HG03135 (cell line): ENCODE results near the gene DUSP18.
"Not testable (repeated sequence)": the region's sequence is repeated elsewhere in the genome, so short reads cannot be mapped to it uniquely, and the experiment has no call there.

Source experiments
- ATAC-seq: cut with Tn5 transposase; IDR thresholded peaks from one replicate; pipeline ENCODE4 v1.9.1; 2021; ENCODE audit warnings: mild to moderate bottlenecking, moderate library complexity; ENCODE audit not compliant: unreplicated experiment

Gene DUSP18

GRCh38 chr22:30667494-30668385 lies at the start of gene DUSP18:
Gene DUSP18, minus strand, starts transcription at chr22:30667875. Its CDS starts 3,872 bp downstream, at chr22:30664003.
- peak; percentile 89 for ATAC-seq

DNA sequence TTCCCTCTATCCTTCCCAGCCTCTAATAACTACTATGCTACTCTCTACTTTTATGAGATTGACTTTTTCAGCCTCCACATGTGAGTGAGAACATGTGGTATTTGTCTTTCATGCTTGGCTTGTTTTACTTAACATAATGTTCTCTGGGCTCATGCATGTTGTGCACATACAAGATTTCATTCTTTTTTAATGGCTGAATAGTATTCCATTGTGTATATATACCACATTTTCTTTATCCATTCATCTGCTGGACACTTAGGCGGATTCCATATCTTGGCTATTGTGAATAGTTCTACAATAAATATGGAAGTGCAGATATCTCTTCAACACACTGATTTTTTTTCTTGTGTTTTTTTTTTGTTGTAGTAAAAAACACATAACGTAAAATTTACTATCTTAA lies 46.4 kb upstream of the DUSP18 start:
- no peak for ATAC-seq

- no peak for ATAC-seq
These were observed 44.4 kb upstream of the DUSP18 start for GRCh38 chr22:30712094-30712493.

DNA sequence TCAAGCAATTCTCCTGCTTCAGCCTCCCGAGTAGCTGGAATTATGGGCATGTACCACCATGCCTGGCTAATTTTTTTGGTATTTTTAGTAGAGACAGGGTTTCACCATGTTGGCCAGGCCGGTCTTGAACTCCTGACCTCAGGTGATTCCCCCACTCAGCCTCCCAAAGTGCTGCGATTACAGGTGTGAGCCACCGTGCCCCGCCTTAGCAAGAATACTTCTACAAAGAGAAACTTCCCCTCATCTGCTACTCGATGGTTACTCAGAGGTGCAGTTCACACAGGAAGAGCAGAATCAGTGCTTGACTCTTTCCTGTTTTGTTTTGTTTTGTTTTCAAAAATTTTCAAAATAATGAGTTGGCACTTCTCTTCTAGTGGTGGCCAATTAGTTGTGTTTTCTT lies 42.3 kb upstream of the DUSP18 start:
- ATAC-seq = not testable (repeated sequence)

GRCh38 chr22:30705710-30706651 lies 38.3 kb upstream of the DUSP18 start:
- ATAC-seq = no peak

- ATAC-seq = no peak
These were observed 37.3 kb upstream of the DUSP18 start for GRCh38 chr22:30704978-30705377.

DNA sequence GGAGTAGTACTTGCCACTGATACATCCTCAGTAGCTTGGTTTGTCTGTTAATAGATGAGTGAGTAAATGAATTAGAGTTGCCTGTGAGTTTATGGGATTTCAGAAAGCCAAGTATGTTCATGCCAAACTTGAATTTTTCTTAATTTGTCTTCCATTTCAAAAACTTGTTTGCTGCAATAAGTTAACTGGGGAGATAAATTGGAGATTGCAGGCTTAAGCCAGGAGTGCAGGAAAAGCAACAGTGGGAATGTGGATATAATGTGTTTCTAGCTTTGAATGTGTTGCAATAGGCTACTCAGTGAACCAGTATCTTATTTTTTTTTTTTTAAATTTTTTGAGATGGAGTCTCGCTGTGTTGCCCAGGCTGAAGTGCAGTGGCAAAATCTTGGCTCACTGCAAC lies 35.2 kb upstream of the DUSP18 start:
- ATAC-seq = no peak

GRCh38 chr22:30701872-30702271 lies 34.2 kb upstream of the DUSP18 start:
- no peak for ATAC-seq

GRCh38 chr22:30697975-30698374 lies 30.3 kb upstream of the DUSP18 start:
- ATAC-seq = no peak

DNA sequence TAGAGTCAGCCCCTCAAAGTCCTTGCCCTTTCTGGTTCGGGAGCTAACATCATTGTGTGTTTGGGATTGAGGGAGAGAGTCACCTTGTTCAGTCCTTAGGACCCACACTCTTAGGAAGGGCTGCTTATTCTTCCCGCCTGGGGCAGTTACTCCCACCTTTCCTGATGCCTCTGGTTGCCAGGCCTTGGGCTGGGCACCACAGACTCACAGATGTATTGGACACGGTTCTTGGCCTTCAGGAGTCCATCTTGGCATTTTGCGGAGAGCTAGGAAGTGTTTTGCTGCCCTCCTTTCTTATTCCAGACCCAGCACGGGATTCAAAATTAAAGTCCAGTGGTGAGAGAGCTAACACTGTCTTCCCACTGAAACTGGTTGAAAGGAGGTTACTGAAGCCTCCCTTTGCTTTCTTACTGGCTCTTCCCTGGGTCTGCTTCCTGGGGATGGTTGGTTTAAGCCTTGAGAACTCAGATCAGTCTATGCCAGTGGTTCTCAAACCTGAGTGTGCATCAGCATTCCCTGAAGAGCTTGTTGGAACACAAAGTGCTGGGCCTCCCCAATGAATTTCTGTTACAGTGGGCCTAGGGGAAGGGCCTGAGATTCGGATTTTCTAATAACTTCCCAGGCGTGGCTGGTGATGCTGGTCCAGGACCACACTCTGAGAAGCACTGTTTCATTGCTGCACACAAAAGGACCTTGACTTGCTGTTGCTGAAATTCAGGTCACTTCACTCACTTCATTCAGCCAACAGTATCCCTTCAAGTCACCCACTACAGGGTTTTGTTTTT lies 28.4 kb upstream of the DUSP18 start:
- no peak for ATAC-seq

DNA sequence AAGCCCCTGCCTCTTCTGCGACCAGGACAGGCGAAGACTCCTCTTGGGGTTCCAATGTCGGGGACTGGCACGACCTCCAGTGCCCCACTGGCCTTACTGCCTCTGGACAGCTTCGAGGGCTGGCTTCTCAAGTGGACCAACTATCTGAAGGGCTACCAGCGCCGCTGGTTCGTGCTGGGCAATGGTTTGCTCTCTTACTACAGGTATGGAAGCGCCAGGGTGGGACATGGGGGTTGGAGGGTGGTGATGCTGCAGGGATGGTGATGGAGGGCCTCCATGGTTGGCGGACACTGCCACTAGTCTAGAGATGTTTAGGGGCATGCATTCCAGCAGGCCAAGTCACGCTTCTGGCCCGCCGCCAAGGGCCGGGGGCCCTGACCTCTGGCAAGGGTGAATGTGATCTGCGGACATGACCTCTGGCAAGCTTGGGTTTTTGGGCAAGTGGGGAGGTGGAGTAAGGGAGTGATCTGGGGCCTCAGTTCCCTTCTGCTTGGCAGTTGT lies 27.7 kb upstream of the DUSP18 start:
- ATAC-seq = no peak

DNA sequence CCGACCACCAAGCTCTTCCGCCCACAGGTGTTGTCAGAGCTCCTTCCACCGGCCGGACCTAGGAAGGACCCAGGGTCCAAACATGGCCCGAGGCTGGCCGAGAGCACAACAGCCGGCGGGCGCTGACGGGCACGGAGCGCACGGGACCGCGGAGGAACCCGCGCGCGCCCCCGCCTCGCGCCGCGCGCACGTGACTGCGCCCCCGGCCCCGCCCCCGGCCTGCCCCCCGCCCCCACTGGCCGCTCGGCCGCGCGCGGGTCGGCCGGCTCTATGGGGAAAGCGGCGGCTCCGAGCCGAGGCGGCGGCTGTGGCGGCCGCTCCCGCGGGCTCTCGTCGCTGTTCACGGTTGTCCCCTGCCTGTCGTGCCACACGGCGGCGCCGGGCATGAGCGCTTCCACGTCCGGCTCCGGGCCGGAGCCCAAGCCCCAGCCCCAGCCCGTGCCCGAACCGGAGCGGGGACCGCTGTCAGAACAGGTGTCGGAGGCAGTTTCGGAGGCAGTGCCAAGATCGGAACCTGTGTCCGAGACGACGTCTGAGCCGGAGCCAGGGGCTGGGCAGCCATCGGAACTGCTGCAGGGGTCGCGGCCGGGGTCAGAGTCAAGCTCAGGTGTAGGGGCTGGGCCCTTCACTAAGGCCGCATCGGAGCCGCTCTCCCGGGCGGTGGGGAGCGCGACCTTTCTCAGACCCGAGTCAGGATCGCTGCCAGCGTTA lies 27.1 kb upstream of the DUSP18 start, which contains the start of gene OSBP2:
Gene OSBP2 (plus strand): TSS at position 235 of the 711 bp plus-strand sequence. CDS start 36 bp downstream, at position 271.
- ATAC-seq = peak; percentile 41

- peak; percentile 39 for ATAC-seq
These were observed 26.5 kb upstream of the DUSP18 start for GRCh38 chr22:30694171-30694639.

DNA sequence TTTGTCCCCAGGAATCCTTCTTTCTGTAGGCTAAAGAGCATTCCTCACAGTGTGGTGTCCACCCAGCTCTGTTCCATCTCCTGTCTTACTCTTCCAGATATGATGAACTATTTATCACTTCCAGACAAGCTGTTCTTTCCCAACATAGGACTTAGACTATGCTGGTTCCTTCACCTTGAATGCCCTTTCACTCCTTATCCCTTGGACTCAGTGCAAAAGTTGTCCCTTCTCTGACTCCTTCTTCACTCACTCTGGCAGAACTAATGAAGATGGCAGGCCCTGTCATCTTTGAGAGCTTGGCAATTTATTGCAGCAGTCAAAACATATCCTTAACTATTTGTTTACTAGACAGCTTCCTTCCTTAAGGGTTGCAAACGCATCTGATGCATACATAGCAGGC lies 23.5 kb upstream of the DUSP18 start:
- ATAC-seq = no peak

DNA sequence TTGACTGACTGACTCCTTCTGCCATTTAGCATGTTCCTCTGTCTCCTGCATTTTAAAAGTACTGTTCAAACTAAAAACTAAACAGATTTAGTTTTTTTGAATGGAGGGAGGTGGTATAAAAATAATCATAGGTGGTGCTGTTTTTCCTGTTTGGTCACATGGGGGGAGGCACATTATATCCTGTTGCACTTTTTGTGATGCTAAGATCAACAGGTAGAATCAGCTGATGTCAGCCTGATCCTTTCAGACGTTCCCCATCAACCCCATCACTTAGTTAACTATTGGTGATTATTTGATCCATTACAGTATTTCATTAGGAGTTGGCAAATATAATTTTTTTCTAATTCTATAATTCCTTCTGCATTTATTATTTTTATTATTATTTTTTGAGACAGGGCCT lies 21.9 kb upstream of the DUSP18 start:
- no peak for ATAC-seq

GRCh38 chr22:30687358-30687757 lies 19.7 kb upstream of the DUSP18 start:
- ATAC-seq = no peak

DNA sequence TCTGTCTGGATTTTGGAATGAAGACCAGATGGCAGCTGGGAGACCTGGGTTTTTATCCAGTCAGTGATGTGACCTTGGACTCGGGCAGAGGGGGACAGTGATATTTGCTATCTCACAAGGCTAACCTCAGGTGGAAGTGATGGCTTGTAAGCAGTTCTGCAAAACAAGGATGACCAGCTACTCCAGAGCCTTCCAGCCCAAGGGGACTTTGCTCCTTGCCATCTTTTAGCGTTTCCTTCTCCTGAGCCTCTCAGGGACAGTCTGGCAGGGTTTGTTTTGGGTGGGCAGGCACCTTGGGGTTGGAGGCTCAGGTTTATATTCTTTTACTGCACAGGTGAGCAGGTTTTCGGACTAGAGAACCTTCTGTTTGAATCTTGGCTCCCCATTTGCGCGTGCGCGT lies 17.5 kb upstream of the DUSP18 start:
- no peak for ATAC-seq

GRCh38 chr22:30681831-30682230 lies 14.2 kb upstream of the DUSP18 start:
- no peak for ATAC-seq

DNA sequence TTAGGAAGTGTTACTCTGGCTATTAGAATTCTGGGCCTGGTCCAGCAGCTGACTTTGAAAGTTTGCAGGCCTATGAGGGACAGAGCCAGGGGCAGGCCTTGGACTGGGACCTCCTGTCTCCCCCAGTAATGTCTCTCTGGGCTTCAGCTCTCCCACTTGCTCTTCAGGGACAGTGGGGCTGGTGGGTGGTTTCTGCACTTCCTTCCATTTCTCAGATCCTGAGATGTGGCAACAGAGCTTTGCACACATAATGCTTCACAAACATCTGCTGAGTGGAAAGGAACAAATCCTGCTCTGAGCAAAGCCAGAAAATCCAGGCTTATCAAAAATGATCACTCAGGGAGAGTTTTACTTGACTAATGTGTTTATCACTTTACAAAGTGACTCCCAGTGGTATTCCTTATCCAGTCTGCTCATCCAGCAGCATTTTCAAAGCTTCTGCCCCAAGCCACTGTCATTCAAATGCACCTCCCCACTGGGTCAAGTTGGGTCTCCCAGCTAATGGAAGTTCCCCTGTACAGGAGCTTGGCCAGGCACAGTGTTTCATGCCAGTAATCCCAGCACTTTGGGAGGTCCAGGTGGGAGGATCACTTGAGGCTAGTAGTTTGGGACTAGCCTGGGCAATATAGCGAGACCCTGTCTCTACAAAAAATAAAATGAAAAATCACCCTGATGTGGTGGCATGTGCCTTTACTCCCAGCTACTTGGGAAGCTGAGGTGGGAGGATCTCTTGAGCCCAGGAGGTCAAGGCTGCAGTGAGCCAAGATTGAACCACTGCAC lies 13.5 kb upstream of the DUSP18 start:
- no peak for ATAC-seq
